Esophagus muscularis mucosa (tissue), 4 donors: ENCODE data around the gene CCSAP. TPM values are rescaled to one million over a fixed set of nuclear protein-coding genes. Genes with fewer than 3 reads are reported as not detected.

Experiments used
- DNase-seq: peaks from one replicate; pipeline ENCODE4 v3.0.0-alpha.2; 2017; ENCODE audit errors: extremely low spot score
- H3K27ac ChIP-seq, 4 donors: fragments of 200-600 bp; sonication (generic); replicated peaks in 1 of 4; 1 replicate in 3 of 4; 2 replicates in 1 of 4; pipeline ENCODE4 v1.5.1; 2016 to 2019; ENCODE audit warnings: mild to moderate bottlenecking in 1 of 4
- H3K27me3 ChIP-seq, 4 donors: fragments of 200-600 bp; sonication (generic); one replicate each; pipeline versions ENCODE4 v1.5.1 to v1.6.0; 2016 to 2019
- H3K36me3 ChIP-seq, 4 donors: fragments of 200-600 bp; sonication (generic); one replicate each; pipeline ENCODE4 v1.5.1; 2016 to 2019
- H3K4me1 ChIP-seq, 4 donors: fragments of 200-600 bp; sonication (generic); one replicate each; pipeline ENCODE4 v1.5.1; 2016 to 2019
- H3K4me3 ChIP-seq, 4 donors: fragments of 200-600 bp; sonication (generic); 1 replicate in 2 of 4; 2 replicates in 2 of 4; pipeline ENCODE4 v1.5.1; 2016 to 2019; ENCODE audit warnings: mild to moderate bottlenecking in 4 of 4, moderate library complexity in 1 of 4
- H3K9me3 ChIP-seq, 4 donors: fragments of 200-600 bp; sonication (generic); 1 replicate in 3 of 4; 2 replicates in 1 of 4; pipeline ENCODE4 v1.5.1; 2016 to 2019
- CTCF ChIP-seq, 3 experiments: fragments of 200-600 bp in 2 of 3; fragments of 450-650 bp in 1 of 3; sonication (generic) in 2 of 3; IDR thresholded peaks; one replicate each; pipeline ENCODE4 v1.5.1; 2017 to 2019; ENCODE audit warnings: antibody characterized with exemption in 3 of 3, mild to moderate bottlenecking in 2 of 3, moderate library complexity in 1 of 3
- EP300 ChIP-seq: sonication (generic); formaldehyde crosslinking; IDR thresholded peaks from one replicate; pipeline ENCODE4 v1.6.1; 2017; ENCODE audit warnings: antibody characterized with exemption
- POLR2A ChIP-seq: fragments of 450-650 bp; IDR thresholded peaks from one replicate; pipeline ENCODE4 v1.6.1; 2017; ENCODE audit warnings: antibody characterized with exemption, moderate library complexity, mild to moderate bottlenecking, low read depth
- POLR2AphosphoS5 ChIP-seq, 2 donors: sonication (generic); formaldehyde crosslinking; IDR thresholded peaks; one replicate each; pipeline ENCODE4 v1.6.1; 2017; ENCODE audit warnings: antibody characterized with exemption in 2 of 2
- WGBS: methylation state at CpG from one replicate; pipeline ENCODE4 v1.1.5; 2018; 5-methylcytosine and 5-hydroxymethylcytosine counted together
- intact Hi-C: fragments of 100-400 bp; cut with DNase I; formaldehyde crosslinking; loops from one replicate; pipeline ENCODE4 v1.15.1; 2023
- total RNA-seq, 4 donors: library from RNA; depleted of rRNA; stranded (reverse); fragments of >200 nt; gene quantifications; one replicate each; pipeline versions ENCODE4 v1.1.0 to v1.2.1, GENCODE V29; 2016

The CCSAP gene
- total RNA-seq, 4 donors from 2014 or later: 4.1 to 5.1 (median 4.7) TPM

- no peak for TF ChIP-seq CTCF (IDR thresholded peaks at IDR 0.05)
- TF ChIP-seq POLR2A: no peak
- no peak for TF ChIP-seq EP300
- TF ChIP-seq POLR2AphosphoS5 (IDR thresholded peaks at IDR 0.05): no peak
- no peak for DNase-seq
- intact Hi-C loops: no loop called here
- no peaks in the 10 kb centered on the region for H3K36me3 ChIP-seq
- 94% methylated on average over 7 of the region's 7 CpGs for WGBS
- H3K4me1 ChIP-seq: no peaks in the 10 kb centered on the region
- no peak overlapping the region for H3K4me3 ChIP-seq
- H3K27me3 ChIP-seq: peaks cover 0 to 19% (median 0%) of the 10 kb centered on the region in 4 donors
- no peaks in the 10 kb centered on the region for H3K9me3 ChIP-seq
- no peak overlapping the region for H3K27ac ChIP-seq
Measured at GRCh38 chr1:229384822-229385221, 42.0 kb upstream of the CCSAP start.

GRCh38 chr1:229383961-229384360, 41.1 kb upstream of the CCSAP start:
- TF ChIP-seq CTCF (IDR thresholded peaks at IDR 0.05): no peak
- TF ChIP-seq EP300: no peak
- TF ChIP-seq POLR2AphosphoS5 (IDR thresholded peaks at IDR 0.05): no peak
- no peak for TF ChIP-seq POLR2A
- H3K9me3 ChIP-seq: no peaks in the 10 kb centered on the region
- no peak for DNase-seq
- no peaks in the 10 kb centered on the region for H3K36me3 ChIP-seq
- H3K4me1 ChIP-seq: no peaks in the 10 kb centered on the region
- H3K27me3 ChIP-seq: peaks cover 0 to 19% (median 0%) of the 10 kb centered on the region in 4 donors
- WGBS: 90% methylated on average over 5 of the region's 5 CpGs
- intact Hi-C loops: no loop called here
- H3K4me3 ChIP-seq: no peak overlapping the region
- H3K27ac ChIP-seq: no peak overlapping the region

GRCh38 chr1:229383188-229383587, 40.3 kb upstream of the CCSAP start:
- no peak for DNase-seq
- 99% methylated on average over 3 of the region's 3 CpGs for WGBS
- intact Hi-C loops: no loop called here

GRCh38 chr1:229381234-229381633, 38.4 kb upstream of the CCSAP start:
- Histone ChIP-seq H3K4me3 (no peak overlapping the region), H3K27ac (no peak overlapping the region), H3K27me3 (peaks cover 0 to 23% (median 0%) of the 10 kb centered on the region in 4 donors), H3K4me1 (no peaks in the 10 kb centered on the region), H3K36me3 (no peaks in the 10 kb centered on the region), H3K9me3 (no peaks in the 10 kb centered on the region)
- TF ChIP-seq CTCF (IDR thresholded peaks at IDR 0.05) (no peak), POLR2AphosphoS5 (IDR thresholded peaks at IDR 0.05) (no peak), EP300 (no peak)
- intact Hi-C loops: no loop called here
- no peak for DNase-seq
- WGBS: 82% methylated on average over 7 of the region's 8 CpGs

More at GRCh38 chr1:229383188-229383587, 40.3 kb upstream of the CCSAP start:
- Histone ChIP-seq H3K27me3 (peaks cover 0 to 19% (median 0%) of the 10 kb centered on the region in 4 donors), H3K9me3 (no peaks in the 10 kb centered on the region), H3K4me1 (no peaks in the 10 kb centered on the region), H3K27ac (no peak overlapping the region), H3K4me3 (no peak overlapping the region), H3K36me3 (no peaks in the 10 kb centered on the region)
- TF ChIP-seq EP300: no peak
- TF ChIP-seq CTCF (IDR thresholded peaks at IDR 0.05): no peak
- TF ChIP-seq POLR2A: no peak
- TF ChIP-seq POLR2AphosphoS5 (IDR thresholded peaks at IDR 0.05): no peak

GRCh38 chr1:229380536-229381160, 37.8 kb upstream of the CCSAP start:
- DNase-seq: no peak
- no peaks in the 10 kb centered on the region for H3K4me1 ChIP-seq
- peaks cover 0 to 23% (median 0%) of the 10 kb centered on the region in 4 donors for H3K27me3 ChIP-seq
- no peaks in the 10 kb centered on the region for H3K36me3 ChIP-seq
- no peak overlapping the region for H3K27ac ChIP-seq
- H3K4me3 ChIP-seq: no peak overlapping the region
- H3K9me3 ChIP-seq: no peaks in the 10 kb centered on the region
- intact Hi-C loops: no loop called here
- no peak for TF ChIP-seq POLR2A
- no peak for TF ChIP-seq EP300
- no peak for TF ChIP-seq CTCF (IDR thresholded peaks at IDR 0.05)
- no peak for TF ChIP-seq POLR2AphosphoS5 (IDR thresholded peaks at IDR 0.05)
- WGBS: 81% methylated on average over 14 of the region's 14 CpGs
